HepG2 (cell line): ENCODE measurements around the gene ESAM. TPM values are rescaled to one million over a fixed set of nuclear protein-coding genes. Genes with fewer than 3 reads are reported as not detected.

Experiments used
- ATF7 ChIP-seq, 2 experiments: fragments of 450-650 bp in 1 of 2; sonication (generic) in 1 of 2; formaldehyde crosslinking in 1 of 2; IDR thresholded peaks; 2 replicates each; pipeline versions ENCODE4 v1.4.0 to v1.6.1; 2016 to 2020; ENCODE audit warnings: antibody characterized with exemption in 1 of 2, mild to moderate bottlenecking in 1 of 2, missing genetic modification reagents in 1 of 2
- CHCHD3 ChIP-seq: sonication (generic); formaldehyde crosslinking; IDR thresholded peaks from 2 replicates; pipeline ENCODE4 v1.8.0; 2022; ENCODE audit warnings: mild to moderate bottlenecking, missing genetic modification reagents, moderate library complexity
- CREB1 ChIP-seq, 2 experiments: fragments of 450-650 bp in 1 of 2; IDR thresholded peaks; 2 replicates each; pipeline ENCODE4 v1.6.1; 2016 to 2017; ENCODE audit warnings: control low read depth in 1 of 2, mild to moderate bottlenecking in 1 of 2, missing compliant biosample characterization in 1 of 2, missing genetic modification characterization in 1 of 2
- EP300 ChIP-seq, 3 experiments: sonication (generic) in 1 of 3; formaldehyde crosslinking in 1 of 3; IDR thresholded peaks; 2 replicates each; pipeline versions ENCODE4 v1.5.1 to v1.6.1; 2011 to 2020; ENCODE audit warnings: low read depth in 2 of 3, low read length in 2 of 3, borderline replicate concordance in 1 of 3, improper control_type of control experiment in 1 of 3, mild to moderate bottlenecking in 1 of 3, missing genetic modification reagents in 1 of 3, moderate library complexity in 1 of 3
- FOXC1 ChIP-seq: sonication (generic); formaldehyde crosslinking; IDR thresholded peaks from 2 replicates; pipeline ENCODE4 v1.8.0; 2022; ENCODE audit warnings: mild to moderate bottlenecking, missing genetic modification reagents, borderline replicate concordance
- FOXP1 ChIP-seq, 2 experiments: fragments of 450-650 bp in 1 of 2; IDR thresholded peaks; 2 replicates each; pipeline ENCODE4 v1.6.1; 2017 to 2018; ENCODE audit warnings: antibody characterized with exemption in 1 of 2
- HOXA3 ChIP-seq: sonication (generic); formaldehyde crosslinking; IDR thresholded peaks from 2 replicates; pipeline ENCODE4 v1.5.0; 2020; ENCODE audit warnings: missing genetic modification reagents
- KAT7 ChIP-seq: IDR thresholded peaks from 2 replicates; pipeline ENCODE4 v1.6.1; 2018; ENCODE audit warnings: borderline replicate concordance, missing compliant biosample characterization
- KMT2A ChIP-seq: sonication (generic); formaldehyde crosslinking; IDR thresholded peaks from 2 replicates; pipeline ENCODE4 v1.4.0; 2020; ENCODE audit warnings: missing genetic modification reagents
- MZF1 ChIP-seq: sonication (generic); formaldehyde crosslinking; IDR thresholded peaks from 2 replicates; pipeline ENCODE4 v1.8.1; 2023; ENCODE audit warnings: mild to moderate bottlenecking, missing genetic modification reagents, borderline replicate concordance
- NFE2 ChIP-seq: sonication (generic); formaldehyde crosslinking; IDR thresholded peaks from 2 replicates; pipeline ENCODE4 v1.4.0; 2020; ENCODE audit warnings: missing genetic modification reagents
- NR1H2 ChIP-seq: sonication (generic); formaldehyde crosslinking; IDR thresholded peaks from 2 replicates; pipeline ENCODE4 v1.8.1; 2022; ENCODE audit warnings: low read depth, missing genetic modification reagents, borderline replicate concordance
- SPEN ChIP-seq: sonication (generic); formaldehyde crosslinking; IDR thresholded peaks from 2 replicates; pipeline ENCODE4 v1.5.1; 2020; ENCODE audit warnings: low read depth, mild to moderate bottlenecking, missing genetic modification reagents
- TSC22D2 ChIP-seq: sonication (generic); formaldehyde crosslinking; IDR thresholded peaks from 2 replicates; pipeline ENCODE4 v1.5.1; 2020; ENCODE audit warnings: missing genetic modification reagents, mild to moderate bottlenecking, borderline replicate concordance
- XBP1 ChIP-seq: sonication (generic); formaldehyde crosslinking; IDR thresholded peaks from 2 replicates; pipeline ENCODE4 v1.5.0; 2020; ENCODE audit warnings: missing genetic modification reagents
- ZBTB2 ChIP-seq: sonication (generic); formaldehyde crosslinking; IDR thresholded peaks from 2 replicates; pipeline ENCODE4 v1.8.0; 2022; ENCODE audit warnings: low read depth, missing genetic modification reagents
- ZNF101 ChIP-seq: sonication (generic); formaldehyde crosslinking; IDR thresholded peaks from 2 replicates; pipeline ENCODE4 v1.4.0; 2020; ENCODE audit warnings: mild to moderate bottlenecking, low read depth, missing genetic modification reagents, borderline replicate concordance
- ZNF292 ChIP-seq: sonication (generic); formaldehyde crosslinking; IDR thresholded peaks from 2 replicates; pipeline ENCODE4 v1.8.1; 2022; ENCODE audit warnings: mild to moderate bottlenecking, low read depth, missing genetic modification reagents, borderline replicate concordance
- ZNF496 ChIP-seq: sonication (generic); formaldehyde crosslinking; IDR thresholded peaks from 2 replicates; pipeline ENCODE4 v1.8.1; 2023; ENCODE audit warnings: mild to moderate bottlenecking, moderate library complexity, missing genetic modification reagents; ENCODE audit not compliant: insufficient replicate concordance
- ZNF879 ChIP-seq: sonication (generic); formaldehyde crosslinking; IDR thresholded peaks from 2 replicates; pipeline ENCODE4 v1.8.1; 2023; ENCODE audit warnings: missing genetic modification reagents
- polyA plus RNA-seq, 8 experiments: library from polyadenylated mRNA; depleted of rRNA in 3 of 8; stranded (reverse) in 7 of 8; unstranded in 1 of 8; fragments of >200 nt; fragmentation: Illumina TruSeq in 4 of 8; extraction: Trizol in 4 of 8; gene quantifications; 2 replicates each; pipeline versions ENCODE4 v1.2.1 to v1.2.3, GENCODE V29; 2011 to 2016; ENCODE audit warnings: low read depth in 4 of 8, missing spikeins in 1 of 8, mixed read lengths in 1 of 8; ENCODE audit not compliant: insufficient read depth in 1 of 8
- total RNA-seq, 5 experiments: library from RNA; depleted of rRNA; stranded (reverse); fragments of >200 nt; fragmentation: Illumina TruSeq; extraction: Trizol; gene quantifications; 2 replicates each; pipeline ENCODE4 v1.2.3, GENCODE V29; 2016; ENCODE audit warnings: low read depth in 1 of 5
- TF ChIP-seq, protein P1 (sequence below): sonication (generic); formaldehyde crosslinking; IDR thresholded peaks from 2 replicates; pipeline ENCODE4 v1.8.0; 2022; ENCODE audit warnings: missing genetic modification reagents, low read depth, mild to moderate bottlenecking, borderline replicate concordance

ESAM gene
- total and polyA plus RNA-seq, 2 of the 13 experiments (the other 11 are each of a cell fraction or from before 2014, with no cell fraction given), result 1.2 to 6.8 TPM

GRCh38 chr11:124758355-124759265 lies 3.5 kb downstream of the ESAM start (continued):
- TF ChIP-seq TSC22D2 (no peak), ZNF496 (CRISPR knock-in tag) (no peak), FOXC1 (no peak), NFE2 (CRISPR knock-in tag) (no peak), KMT2A (CRISPR knock-in tag) (0 out of 2 replicates have a peak, but pooled peaks have one; percentile 25), ZNF101 (CRISPR knock-in tag) (no peak), MZF1 (no peak), ZBTB2 (CRISPR knock-in tag) (no peak), EP300 (IDR thresholded peaks at IDR 0.05; ENCODE audit: low read depth in 2 of 2, low read length in 2 of 2) (no peak), EP300 (CRISPR knock-in tag; IDR thresholded peaks at IDR 0.05; ENCODE audit: borderline replicate concordance) (no peak), NR1H2 (no peak), XBP1 (no peak), FOXP1 (IDR thresholded peaks at IDR 0.05) (no peak), FOXP1 (CRISPR knock-in tag; IDR thresholded peaks at IDR 0.05) (no peak), ZNF879 (CRISPR knock-in tag) (no peak), CHCHD3 (CRISPR knock-in tag) (no peak), SPEN (0 out of 2 replicates have a peak, but pooled peaks have one; percentile 53), KAT7 (no peak), CREB1 (IDR thresholded peaks at IDR 0.05) (no peak), CREB1 (CRISPR knock-in tag; IDR thresholded peaks at IDR 0.05) (no peak), ZNF292 (no peak), HOXA3 (CRISPR knock-in tag) (peak; percentile 42), ATF7 (IDR thresholded peaks at IDR 0.05) (no peak), ATF7 (CRISPR knock-in tag; IDR thresholded peaks at IDR 0.05) (no peak)
- TF ChIP-seq, protein P1, sequence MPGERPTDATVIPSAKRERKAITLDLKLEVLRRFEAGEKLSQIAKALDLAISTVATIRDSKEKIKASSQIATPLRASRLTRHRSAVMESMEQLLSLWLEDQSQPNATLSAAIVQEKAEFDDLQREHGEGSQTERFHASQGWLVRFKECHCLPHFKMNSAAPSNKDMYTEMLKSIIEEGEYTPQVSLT (CRISPR knock-in tag), result no peak
